ENCODE data around the gene SVOPL. TPM values are rescaled to one million over a fixed set of nuclear protein-coding genes. Genes with fewer than 3 reads are reported as not detected.
"Not testable (repeated sequence)": the region's sequence is repeated elsewhere in the genome, so short reads cannot be mapped to it uniquely, and the experiment has no call there.

SVOPL gene
- not detected in 2 replicates for total RNA-seq

- no peak for DNase-seq (ENCODE audit: low read depth, low spot score)
These were observed at the start of gene SVOPL for GRCh38 chr7:138700857-138701536. TSS of gene SVOPL (minus strand) at chr7:138701362. CDS start at chr7:138679045, 22,317 bp downstream.

DNA sequence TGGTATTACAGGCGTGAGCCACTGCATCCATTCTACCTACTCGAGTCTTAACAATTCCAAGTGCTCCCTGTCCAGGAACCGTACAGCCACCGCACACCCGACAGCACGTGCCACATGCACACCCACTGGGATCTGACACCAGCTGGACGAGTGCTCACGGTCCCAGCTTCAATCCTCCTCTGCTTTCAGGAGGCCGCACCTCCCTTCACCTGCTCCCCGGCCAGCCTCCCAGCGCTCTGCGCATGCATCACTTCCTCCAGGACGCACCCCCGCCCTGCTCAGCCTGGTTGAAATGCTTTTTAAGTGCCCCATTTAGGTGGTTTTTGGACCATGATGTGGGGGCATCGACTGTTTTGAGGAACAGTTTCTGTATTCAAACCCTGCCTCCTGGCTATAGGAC is 49.3 kb upstream of the SVOPL start:
- DNase-seq (ENCODE audit: low read depth, low spot score): no peak

- DNase-seq (ENCODE audit: low read depth, low spot score): no peak
These were observed 48.8 kb upstream of the SVOPL start for GRCh38 chr7:138749960-138750359.

DNA sequence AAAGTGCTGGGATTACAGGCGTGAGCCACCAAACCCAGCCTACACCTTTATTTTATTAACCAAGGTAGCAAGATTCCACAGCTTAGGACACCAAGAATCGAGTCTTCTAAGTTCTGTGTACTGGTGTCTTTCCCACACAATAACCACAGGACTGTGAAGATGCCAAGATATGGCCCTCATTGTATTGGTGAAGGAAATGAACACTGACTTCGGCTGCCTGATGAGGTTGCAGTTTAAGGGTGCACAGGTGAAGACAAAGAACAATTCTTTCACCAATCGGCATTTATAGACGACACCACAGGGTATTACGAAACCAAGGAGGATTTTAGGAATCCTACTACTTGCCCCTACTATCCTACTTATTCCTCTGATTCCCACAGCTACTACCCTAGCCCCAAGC is 47.5 kb upstream of the SVOPL start:
- no peak for DNase-seq (ENCODE audit: low read depth, low spot score)

GRCh38 chr7:138746073-138746472 is 44.9 kb upstream of the SVOPL start:
- no peak for DNase-seq (ENCODE audit: low read depth, low spot score)

DNA sequence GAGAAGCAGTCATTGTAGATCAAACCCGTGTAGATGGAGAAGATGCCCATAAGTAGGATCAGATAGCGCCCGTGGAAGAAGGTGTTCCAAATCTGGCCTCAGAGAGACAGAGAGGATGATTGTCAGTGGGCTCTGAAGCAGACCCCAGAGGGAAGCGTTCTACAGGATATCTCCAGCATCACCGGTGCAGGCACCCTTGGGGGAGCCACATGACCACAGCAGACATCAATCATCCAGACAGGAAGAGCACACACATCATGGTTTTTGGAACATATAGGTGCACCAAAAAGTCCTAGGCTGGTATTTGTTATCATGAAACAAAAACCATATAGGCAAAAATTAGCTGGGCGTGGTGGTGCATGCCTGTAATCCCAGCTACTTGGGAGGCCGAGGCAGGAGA is 44.0 kb upstream of the SVOPL start:
- DNase-seq (ENCODE audit: low read depth, low spot score): no peak

GRCh38 chr7:138741453-138741735 is 40.2 kb upstream of the SVOPL start:
- no peak for DNase-seq (ENCODE audit: low read depth, low spot score)

GRCh38 chr7:138739859-138740258 is 38.7 kb upstream of the SVOPL start:
- DNase-seq (ENCODE audit: low read depth, low spot score): no peak

GRCh38 chr7:138738551-138739335 is 37.6 kb upstream of the SVOPL start:
- peak; percentile 66 for DNase-seq (ENCODE audit: low read depth, low spot score)

DNA sequence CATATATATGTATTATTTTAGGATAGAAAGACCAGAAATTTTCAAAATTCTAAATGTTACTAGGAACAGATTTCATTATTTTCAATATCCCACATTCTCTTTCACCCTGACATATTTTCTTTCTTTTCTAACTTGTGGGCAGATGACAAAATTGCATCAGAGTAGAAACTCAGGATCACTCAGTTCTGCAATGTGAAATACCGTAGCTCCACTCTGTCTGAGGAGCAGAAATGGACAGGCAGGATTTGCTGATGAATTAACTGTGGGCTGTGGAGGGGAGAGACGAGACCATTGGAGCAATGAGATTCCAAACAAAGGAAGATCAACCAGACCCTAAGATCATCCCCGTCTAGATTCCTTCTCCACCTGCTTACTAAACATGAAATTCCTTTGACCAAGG is 37.0 kb upstream of the SVOPL start:
- DNase-seq (ENCODE audit: low read depth, low spot score): no peak

DNA sequence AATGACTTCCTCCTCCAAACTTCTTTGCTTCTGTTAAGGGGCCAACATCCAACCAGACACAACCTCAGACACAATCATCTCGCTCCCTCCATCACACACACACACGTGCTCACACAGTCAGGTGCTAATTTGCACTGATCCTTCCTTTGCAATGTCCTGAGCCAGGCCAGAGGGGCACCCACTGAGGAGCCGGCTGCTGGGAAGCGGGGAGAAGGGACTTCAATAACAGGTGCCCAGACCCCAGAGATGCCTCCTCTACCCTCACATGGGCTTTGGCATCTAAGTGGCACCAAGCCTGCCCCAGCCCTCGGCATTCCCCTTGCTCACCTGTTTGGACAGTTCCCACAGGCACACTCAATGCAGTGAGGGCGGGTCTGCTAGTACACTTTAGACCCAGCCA is 34.2 kb upstream of the SVOPL start:
- DNase-seq (ENCODE audit: low read depth, low spot score): no peak

DNA sequence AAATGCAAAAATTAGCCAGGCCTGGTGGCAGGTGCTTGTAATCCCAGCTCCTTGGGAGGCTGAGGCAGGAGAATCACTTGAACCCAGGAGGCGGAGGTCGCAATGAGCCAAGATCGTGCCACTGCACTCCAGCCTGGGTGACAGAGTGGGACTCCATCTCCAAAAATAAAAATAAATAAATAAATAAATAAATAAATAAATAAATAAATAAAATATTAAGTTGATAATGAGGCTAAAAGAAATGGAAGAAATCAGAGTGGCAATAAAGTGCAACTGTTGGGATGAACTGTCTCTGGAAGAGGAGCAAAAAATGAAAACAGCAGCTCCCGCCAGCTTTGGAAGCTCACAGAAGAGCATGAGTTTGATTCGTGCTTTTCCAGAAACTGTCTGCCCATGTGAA is 30.6 kb upstream of the SVOPL start:
- not testable (repeated sequence) for DNase-seq (ENCODE audit: low read depth, low spot score)

GRCh38 chr7:138729444-138729843 is 28.3 kb upstream of the SVOPL start:
- DNase-seq (ENCODE audit: low read depth, low spot score): no peak

DNA sequence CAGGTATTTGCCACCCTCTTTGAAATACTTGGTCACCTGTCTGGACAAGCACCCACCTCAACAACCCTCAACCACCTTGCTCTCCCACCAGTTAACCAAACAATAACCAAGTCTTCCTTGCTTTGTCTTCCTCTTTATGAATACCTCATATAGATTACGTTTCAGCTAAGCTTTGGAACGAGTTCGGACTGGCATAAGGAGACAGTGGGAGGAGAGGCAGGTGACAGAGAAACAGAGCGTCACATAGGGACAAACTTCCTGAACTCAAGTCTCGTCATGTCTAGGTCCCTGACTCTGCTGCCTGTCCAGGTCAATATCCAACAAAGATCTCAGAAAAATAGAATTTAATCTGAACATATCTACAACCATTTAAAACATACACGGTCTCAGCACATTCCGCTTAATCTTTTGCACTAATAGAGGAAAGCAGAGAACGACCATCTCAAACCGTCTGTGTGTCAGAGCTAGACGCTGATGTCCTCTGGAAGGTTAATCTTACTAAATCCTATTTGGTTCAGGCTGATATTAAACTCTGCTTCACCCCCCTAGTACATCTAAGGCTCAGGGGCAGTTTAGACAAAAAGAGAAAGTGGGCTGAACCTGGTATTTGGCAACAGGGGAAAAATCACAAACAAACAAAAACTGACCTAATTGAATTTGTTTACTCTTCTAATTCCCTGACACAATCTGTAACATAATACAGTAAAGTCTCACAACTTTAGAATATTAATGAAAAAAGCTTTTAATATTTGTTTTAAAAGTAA is 26.4 kb upstream of the SVOPL start:
- no peak for DNase-seq (ENCODE audit: low read depth, low spot score)

DNA sequence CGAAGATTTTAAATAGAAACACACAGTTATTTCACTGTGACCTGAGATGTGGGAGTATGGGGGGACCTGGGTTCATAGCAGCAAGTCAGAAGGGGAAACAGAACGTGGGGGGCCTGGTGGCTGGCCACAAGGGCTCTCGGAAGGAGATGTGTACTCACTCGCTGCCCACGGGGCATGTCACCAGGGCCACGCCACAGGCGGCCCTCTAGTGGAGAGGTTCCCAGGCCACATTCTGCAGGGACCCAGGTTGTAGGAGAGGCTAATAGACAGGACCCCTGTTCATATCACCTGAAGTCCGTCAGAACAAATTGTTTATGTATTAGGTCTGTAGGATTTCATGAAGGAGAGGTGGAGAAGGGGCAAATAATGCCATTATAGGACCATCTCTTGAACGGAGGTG is 25.1 kb upstream of the SVOPL start:
- no peak for DNase-seq (ENCODE audit: low read depth, low spot score)

GRCh38 chr7:138720286-138720685 is 19.1 kb upstream of the SVOPL start:
- no peak for DNase-seq (ENCODE audit: low read depth, low spot score)

DNA sequence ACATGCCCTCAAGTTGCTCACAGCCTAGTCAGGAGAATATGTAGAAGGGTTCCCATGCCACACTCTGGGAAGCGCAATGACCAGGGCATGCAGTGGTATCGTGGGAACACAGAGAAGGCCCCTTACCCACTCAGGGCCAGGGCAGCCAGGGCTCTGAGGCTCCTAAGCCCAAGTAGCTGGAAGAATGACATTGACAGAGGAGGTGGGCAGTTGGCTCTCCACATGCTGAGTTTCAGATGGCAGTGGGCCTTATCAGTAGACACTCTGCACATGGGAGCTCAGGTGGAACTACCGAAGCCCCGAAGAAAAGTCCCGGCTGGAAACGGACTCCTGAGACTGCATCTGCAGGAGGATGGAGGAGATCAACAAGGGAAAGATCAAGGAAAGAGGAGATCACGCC is 15.7 kb upstream of the SVOPL start:
- no peak for DNase-seq (ENCODE audit: low read depth, low spot score)

GRCh38 chr7:138713191-138713590 is 12.0 kb upstream of the SVOPL start:
- no peak for DNase-seq (ENCODE audit: low read depth, low spot score)

DNA sequence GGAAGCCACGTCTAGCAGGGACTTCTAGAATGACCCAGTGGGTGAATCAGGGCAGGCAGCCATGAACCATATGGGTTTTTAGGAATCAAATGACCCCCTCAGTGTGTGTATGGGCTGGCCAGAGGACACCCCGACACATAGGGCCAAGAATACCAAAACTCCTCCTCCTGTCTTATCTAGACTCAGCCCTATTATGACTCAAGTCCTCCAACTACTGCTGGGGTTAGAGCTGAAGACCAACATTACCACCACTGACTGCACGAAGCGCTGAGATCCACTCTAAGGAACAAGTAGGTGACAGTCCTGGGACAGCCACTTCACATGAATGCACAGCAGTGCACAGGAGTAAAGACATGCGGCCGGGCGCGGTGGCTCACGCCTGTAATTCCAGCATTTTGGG is 11.5 kb upstream of the SVOPL start:
- no peak for DNase-seq (ENCODE audit: low read depth, low spot score)

GRCh38 chr7:138710536-138711385 is 9.6 kb upstream of the SVOPL start:
- DNase-seq (ENCODE audit: low read depth, low spot score): no peak

- DNase-seq (ENCODE audit: low read depth, low spot score): no peak
These were observed 4.0 kb upstream of the SVOPL start for GRCh38 chr7:138705167-138705566.

GRCh38 chr7:138701537-138701923 is 368 bp upstream of the SVOPL start:
- no peak for DNase-seq (ENCODE audit: low read depth, low spot score)

Data from pulmonary artery endothelial cell (primary cell).